Hepatocyte (in vitro differentiated cells): Measurements from ENCODE around the gene CCT8. TPM values are rescaled to one million over a fixed set of nuclear protein-coding genes. Genes with fewer than 3 reads are reported as not detected.
A peak's percentile ranks its signal among the peaks of the same experiment; 100 is the strongest.

Source experiments
- DNase-seq: peaks from one replicate; pipeline ENCODE4 v3.0.0-alpha.2; 2016; ENCODE audit warnings: low spot score
- H2AFZ ChIP-seq: fragments of 200-600 bp; sonication (generic); 2 replicates; pipeline ENCODE4 v1.6.0; 2016; ENCODE audit warnings: antibody characterized with exemption, mild to moderate bottlenecking
- H3K27ac ChIP-seq: fragments of 200-600 bp; sonication (generic); 2 replicates; pipeline ENCODE4 v1.5.1; 2016; ENCODE audit warnings: mild to moderate bottlenecking
- H3K27me3 ChIP-seq: fragments of 200-600 bp; sonication (generic); 2 replicates; pipeline ENCODE4 v1.6.1; 2016
- H3K36me3 ChIP-seq: fragments of 200-600 bp; sonication (generic); replicated peaks from 2 replicates; pipeline ENCODE4 v1.5.1; 2016; ENCODE audit warnings: low read depth; ENCODE audit not compliant: insufficient read depth
- H3K4me1 ChIP-seq: fragments of 200-600 bp; sonication (generic); 2 replicates; pipeline ENCODE4 v1.5.1; 2016; ENCODE audit warnings: mild to moderate bottlenecking, moderate library complexity; ENCODE audit not compliant: insufficient read depth
- H3K4me2 ChIP-seq: fragments of 200-600 bp; sonication (generic); 2 replicates; pipeline ENCODE4 v1.6.0; 2016
- H3K4me3 ChIP-seq: fragments of 200-600 bp; sonication (generic); 2 replicates; pipeline ENCODE4 v1.5.1; 2016; ENCODE audit warnings: mild to moderate bottlenecking
- H3K79me2 ChIP-seq: fragments of 200-600 bp; sonication (generic); 2 replicates; pipeline ENCODE4 v1.6.0; 2017; ENCODE audit warnings: mild to moderate bottlenecking
- H3K9me2 ChIP-seq: fragments of 200-600 bp; sonication (generic); replicated peaks from 2 replicates; pipeline ENCODE4 v1.6.0; 2017; ENCODE audit warnings: mild to moderate bottlenecking; ENCODE audit not compliant: insufficient read depth
- H3K9me3 ChIP-seq: fragments of 200-600 bp; sonication (generic); 2 replicates; pipeline ENCODE4 v1.5.1; 2016; ENCODE audit warnings: low read depth, mild to moderate bottlenecking
- H4K20me1 ChIP-seq: fragments of 200-600 bp; sonication (generic); 2 replicates; pipeline ENCODE4 v1.6.0; 2016; ENCODE audit warnings: mild to moderate bottlenecking; ENCODE audit not compliant: insufficient read depth, poor library complexity, severe bottlenecking
- EZH2 ChIP-seq: fragments of 200-600 bp; sonication (generic); IDR thresholded peaks from 2 replicates; pipeline ENCODE4 v1.6.1; 2016; ENCODE audit warnings: antibody characterized with exemption, mild to moderate bottlenecking, borderline replicate concordance
- EZH2phosphoT487 ChIP-seq: fragments of 200-600 bp; sonication (generic); IDR thresholded peaks from one replicate; pipeline ENCODE4 v1.6.1; 2018; ENCODE audit warnings: antibody characterized with exemption, mild to moderate bottlenecking, low read depth, moderate library complexity; ENCODE audit not compliant: unreplicated experiment, severe bottlenecking
- WGBS: methylation state at CpG from one replicate; pipeline ENCODE4 v1.1.6; 2016; ENCODE audit warnings: low lambda C conversion rate; ENCODE audit errors: missing lambda C conversion rate; 5-methylcytosine and 5-hydroxymethylcytosine counted together
- polyA plus RNA-seq: library from polyadenylated mRNA; unstranded; fragments of >200 nt; fragmentation: Nextera tagmentation; extraction: Ambion mirVana; gene quantifications from 2 replicates; pipeline ENCODE4 v1.2.1, GENCODE V29; 2016
- total RNA-seq: library from RNA; depleted of rRNA; stranded (reverse); fragments of >200 nt; gene quantifications from 2 replicates; pipeline ENCODE4 v1.2.3, GENCODE V29; 2014
- TF ChIP-seq, protein P1 (sequence below): fragments of 200-600 bp; sonication (generic); IDR thresholded peaks from 2 replicates; pipeline ENCODE4 v1.5.1; 2016; ENCODE audit warnings: antibody characterized with exemption, mild to moderate bottlenecking; ENCODE audit not compliant: poor library complexity

CCT8 gene
- total and polyA plus RNA-seq, 2 experiments from 2014 or later = 125 to 196 TPM

DNA sequence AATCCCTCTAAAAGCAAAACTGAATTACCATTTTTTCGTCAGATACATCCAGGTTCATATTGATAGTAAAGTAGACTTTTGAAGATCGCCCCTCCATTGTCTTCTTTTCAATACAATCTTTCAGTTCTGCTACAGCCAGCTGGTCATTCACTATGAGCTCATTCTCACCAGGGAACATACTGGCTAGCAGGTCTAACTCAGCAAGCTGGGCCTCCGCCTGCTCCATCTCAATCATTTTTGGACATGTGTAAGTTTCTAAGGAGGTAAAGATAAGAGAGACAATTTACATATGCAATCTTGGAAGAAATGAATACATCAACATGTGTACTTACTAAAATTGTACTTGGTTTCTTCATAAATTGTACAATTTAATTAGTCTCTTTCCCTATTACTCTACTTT, 65.1 kb downstream of the CCT8 start:
- Histone ChIP-seq H3K27ac (peak overlapping the region; percentile 74), H3K4me1 (no peaks in the 10 kb centered on the region), H3K4me2 (no peak overlapping the region), H3K27me3 (no peaks in the 10 kb centered on the region), H3K9me2 (no peaks in the 10 kb centered on the region), H3K79me2 (no peaks in the 10 kb centered on the region), H2AFZ (no peak overlapping the region), H3K4me3 (no peak overlapping the region), H3K36me3 (no peaks in the 10 kb centered on the region), H4K20me1 (no peaks in the 10 kb centered on the region), H3K9me3 (no peaks in the 10 kb centered on the region)
- WGBS = 95% methylated on average over 3 of the region's 3 CpGs
- DNase-seq = no peak
- TF ChIP-seq EZH2phosphoT487 (no peak), EZH2 (no peak)
- TF ChIP-seq, protein P1, sequence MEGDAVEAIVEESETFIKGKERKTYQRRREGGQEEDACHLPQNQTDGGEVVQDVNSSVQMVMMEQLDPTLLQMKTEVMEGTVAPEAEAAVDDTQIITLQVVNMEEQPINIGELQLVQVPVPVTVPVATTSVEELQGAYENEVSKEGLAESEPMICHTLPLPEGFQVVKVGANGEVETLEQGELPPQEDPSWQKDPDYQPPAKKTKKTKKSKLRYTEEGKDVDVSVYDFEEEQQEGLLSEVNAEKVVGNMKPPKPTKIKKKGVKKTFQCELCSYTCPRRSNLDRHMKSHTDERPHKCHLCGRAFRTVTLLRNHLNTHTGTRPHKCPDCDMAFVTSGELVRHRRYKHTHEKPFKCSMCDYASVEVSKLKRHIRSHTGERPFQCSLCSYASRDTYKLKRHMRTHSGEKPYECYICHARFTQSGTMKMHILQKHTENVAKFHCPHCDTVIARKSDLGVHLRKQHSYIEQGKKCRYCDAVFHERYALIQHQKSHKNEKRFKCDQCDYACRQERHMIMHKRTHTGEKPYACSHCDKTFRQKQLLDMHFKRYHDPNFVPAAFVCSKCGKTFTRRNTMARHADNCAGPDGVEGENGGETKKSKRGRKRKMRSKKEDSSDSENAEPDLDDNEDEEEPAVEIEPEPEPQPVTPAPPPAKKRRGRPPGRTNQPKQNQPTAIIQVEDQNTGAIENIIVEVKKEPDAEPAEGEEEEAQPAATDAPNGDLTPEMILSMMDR = no peak

DNA sequence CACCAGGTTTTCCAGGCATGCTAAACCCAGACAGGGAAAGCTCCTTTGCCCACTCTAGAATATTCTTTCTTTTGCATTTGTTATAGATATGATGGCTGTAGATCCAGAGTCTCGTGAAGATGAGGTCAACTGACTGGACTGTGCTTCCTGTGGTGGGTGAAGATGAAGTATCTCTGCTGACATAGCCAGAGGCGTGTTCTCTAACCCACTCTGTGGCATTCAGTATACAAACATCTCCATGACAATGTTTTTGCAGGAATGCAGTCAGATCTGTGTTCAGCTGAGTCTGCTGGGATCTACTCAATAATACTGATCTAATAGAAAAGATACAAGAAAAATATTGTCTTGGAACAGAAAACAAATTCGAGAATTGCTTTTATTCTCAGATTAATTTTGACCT, 65.6 kb downstream of the CCT8 start:
- DNase-seq = no peak
- Histone ChIP-seq H3K4me3 (no peak overlapping the region), H3K79me2 (no peaks in the 10 kb centered on the region), H3K27ac (peak overlapping the region; percentile 76), H2AFZ (no peak overlapping the region), H3K36me3 (no peaks in the 10 kb centered on the region), H3K4me1 (no peaks in the 10 kb centered on the region), H4K20me1 (no peaks in the 10 kb centered on the region), H3K9me3 (no peaks in the 10 kb centered on the region), H3K27me3 (no peaks in the 10 kb centered on the region), H3K4me2 (no peak overlapping the region), H3K9me2 (no peaks in the 10 kb centered on the region)
- TF ChIP-seq EZH2phosphoT487 = no peak
- TF ChIP-seq EZH2 = no peak
- TF ChIP-seq, protein P1 = no peak
- WGBS = 84% methylated on average over 3 of the region's 3 CpGs

DNA sequence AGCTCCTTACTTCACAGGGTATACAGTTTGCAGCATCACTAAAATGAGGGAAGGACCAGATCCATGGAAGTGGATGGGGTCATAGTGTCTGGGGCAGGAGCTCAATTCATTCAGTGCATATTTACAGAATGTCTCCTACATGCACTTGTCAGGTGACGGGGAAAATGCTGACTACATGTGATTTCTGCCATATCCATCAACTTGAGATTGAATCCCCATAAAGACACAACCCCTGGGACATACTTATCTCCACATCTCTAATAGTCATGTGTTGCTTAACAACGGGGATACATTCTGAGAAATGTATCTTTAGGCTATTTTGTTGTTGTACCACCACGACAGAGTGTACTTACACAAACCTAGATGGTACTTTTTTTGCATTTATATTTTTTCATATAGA, 66.3 kb downstream of the CCT8 start:
- peak overlapping the region; percentile 76 for H3K27ac ChIP-seq
- no peaks in the 10 kb centered on the region for H3K9me2 ChIP-seq
- H3K4me3 ChIP-seq = no peak overlapping the region
- no peaks in the 10 kb centered on the region for H3K9me3 ChIP-seq
- WGBS = 84% methylated on average over 3 of the region's 3 CpGs
- H4K20me1 ChIP-seq = no peaks in the 10 kb centered on the region
- no peaks in the 10 kb centered on the region for H3K4me1 ChIP-seq
- H3K36me3 ChIP-seq = no peaks in the 10 kb centered on the region
- no peak for DNase-seq
- TF ChIP-seq EZH2phosphoT487 (no peak), EZH2 (no peak)
- TF ChIP-seq, protein P1 = no peak
- H3K27me3 ChIP-seq = no peaks in the 10 kb centered on the region
- no peak overlapping the region for H2AFZ ChIP-seq
- no peaks in the 10 kb centered on the region for H3K79me2 ChIP-seq
- H3K4me2 ChIP-seq = no peak overlapping the region

Other genes starting within 250 kb of the CCT8 start
- gene LTN1, start 80.8 kb downstream of the CCT8 start, total RNA-seq = 31.2 and 35.8 TPM in 2 replicates
- gene LTN1, start 80.8 kb downstream of the CCT8 start, polyA plus RNA-seq = 9.3 and 9.7 TPM in 2 replicates
- 7.8 and 9.8 TPM in 2 replicates for gene RWDD2B, start 54.3 kb downstream of the CCT8 start, total RNA-seq
- gene RWDD2B, start 54.3 kb downstream of the CCT8 start, polyA plus RNA-seq = 3.9 and 4.7 TPM in 2 replicates
- 30.7 and 35.8 TPM in 2 replicates for gene USP16, start 49.0 kb downstream of the CCT8 start, total RNA-seq
- 25.9 and 35.6 TPM in 2 replicates for gene USP16, start 49.0 kb downstream of the CCT8 start, polyA plus RNA-seq
- 0.16 TPM in 1 of 2 replicates, not detected in the other for gene MAP3K7CL, start 57.0 kb upstream of the CCT8 start, total RNA-seq
- 0.59 and 0.64 TPM in 2 replicates for gene MAP3K7CL, start 57.0 kb upstream of the CCT8 start, polyA plus RNA-seq
- gene BACH1, start 225.3 kb upstream of the CCT8 start, total RNA-seq = 69.8 and 79.8 TPM in 2 replicates
- 19.7 and 21.5 TPM in 2 replicates for gene BACH1, start 225.3 kb upstream of the CCT8 start, polyA plus RNA-seq